Naive B cell (primary cell): ENCODE measurements around the gene GNA12. TPM values are rescaled to one million over a fixed set of nuclear protein-coding genes. Genes with fewer than 3 reads are reported as not detected.
"Not testable (repeated sequence)": the region's sequence is repeated elsewhere in the genome, so short reads cannot be mapped to it uniquely, and the experiment has no call there.

Source experiments
- ATAC-seq, 2 donors: fragments of 150-1000 bp; cut with Tn5 transposase; 2 replicates each; pipeline ENCODE4 v1.10.0; 2021; ENCODE audit warnings: low read depth in 2 of 2, mild to moderate bottlenecking in 2 of 2, moderate library complexity in 2 of 2
- DNase-seq: peaks from one replicate; pipeline ENCODE4 v3.0.0; 2022
- H3K27ac Mint-ChIP-seq, 6 donors: one replicate each; pipeline ENCODE4 v1.8.0; 2020 to 2022; ENCODE audit warnings: mild to moderate bottlenecking in 6 of 6, mixed read lengths in 6 of 6, moderate library complexity in 5 of 6, inconsistent platforms in 2 of 6
- H3K27me3 Mint-ChIP-seq, 3 donors: one replicate each; pipeline ENCODE4 v1.8.0; 2021 to 2022; ENCODE audit warnings: mixed read lengths in 3 of 3, mild to moderate bottlenecking in 1 of 3
- H3K36me3 Mint-ChIP-seq, 2 donors: one replicate each; pipeline ENCODE4 v1.8.0; 2020 to 2022; ENCODE audit warnings: mixed read lengths in 2 of 2, inconsistent platforms in 1 of 2, mild to moderate bottlenecking in 1 of 2
- H3K4me1 Mint-ChIP-seq, 3 donors: one replicate each; pipeline ENCODE4 v1.8.0; 2020 to 2022; ENCODE audit warnings: mixed read lengths in 3 of 3, inconsistent platforms in 1 of 3, mild to moderate bottlenecking in 1 of 3, moderate library complexity in 1 of 3
- H3K4me3 Mint-ChIP-seq, 8 donors: one replicate each; pipeline ENCODE4 v1.8.0; 2020 to 2022; ENCODE audit warnings: mild to moderate bottlenecking in 8 of 8, mixed read lengths in 8 of 8, moderate library complexity in 8 of 8, inconsistent platforms in 2 of 8
- H3K9me3 Mint-ChIP-seq, 7 donors: one replicate each; pipeline ENCODE4 v1.8.0; 2020 to 2022; ENCODE audit warnings: mixed read lengths in 7 of 7, mild to moderate bottlenecking in 5 of 7, inconsistent platforms in 2 of 7, moderate library complexity in 1 of 7
- polyA plus RNA-seq, 6 donors: library from polyadenylated mRNA; unstranded; fragments of 300-500 nt; fragmentation: Illumina TruSeq; gene quantifications; one replicate each; pipeline ENCODE4 v1.2.3, GENCODE V29; 2021; ENCODE audit warnings: low read depth in 6 of 6

The GNA12 gene
- polyA plus RNA-seq, 6 donors from 2014 or later: 26.6 to 43.8 (median 34.8) TPM

- DNase-seq: no peak
- ATAC-seq: no peak
- Mint-ChIP-seq H3K36me3 (peaks cover 24 to 25% of the 10 kb centered on the region in 2 donors), H3K4me1 (peaks cover 42 to 66% (median 55%) of the 10 kb centered on the region in 3 donors), H3K4me3 (peak overlapping the region in 5 of 8 donors; percentile 17 to 67 (median 55)), H3K9me3 (no peaks in the 10 kb centered on the region), H3K27me3 (no peaks in the 10 kb centered on the region), H3K27ac (peak overlapping the region in 5 of 6 donors; percentile 20 to 91 (median 80))
Observed at GRCh38 chr7:2732959-2733584, 111.0 kb downstream of the GNA12 start.

GRCh38 chr7:2732388-2732787, 111.7 kb downstream of the GNA12 start:
- Mint-ChIP-seq H3K27ac (peak overlapping the region in 3 of 6 donors; percentile 15 to 91 (median 79)), H3K27me3 (no peaks in the 10 kb centered on the region), H3K36me3 (peaks cover 25% of the 10 kb centered on the region in 2 donors), H3K4me1 (peaks cover 38 to 61% (median 54%) of the 10 kb centered on the region in 3 donors), H3K9me3 (no peaks in the 10 kb centered on the region), H3K4me3 (no peak overlapping the region)
- no peak for ATAC-seq
- no peak for DNase-seq

DNA sequence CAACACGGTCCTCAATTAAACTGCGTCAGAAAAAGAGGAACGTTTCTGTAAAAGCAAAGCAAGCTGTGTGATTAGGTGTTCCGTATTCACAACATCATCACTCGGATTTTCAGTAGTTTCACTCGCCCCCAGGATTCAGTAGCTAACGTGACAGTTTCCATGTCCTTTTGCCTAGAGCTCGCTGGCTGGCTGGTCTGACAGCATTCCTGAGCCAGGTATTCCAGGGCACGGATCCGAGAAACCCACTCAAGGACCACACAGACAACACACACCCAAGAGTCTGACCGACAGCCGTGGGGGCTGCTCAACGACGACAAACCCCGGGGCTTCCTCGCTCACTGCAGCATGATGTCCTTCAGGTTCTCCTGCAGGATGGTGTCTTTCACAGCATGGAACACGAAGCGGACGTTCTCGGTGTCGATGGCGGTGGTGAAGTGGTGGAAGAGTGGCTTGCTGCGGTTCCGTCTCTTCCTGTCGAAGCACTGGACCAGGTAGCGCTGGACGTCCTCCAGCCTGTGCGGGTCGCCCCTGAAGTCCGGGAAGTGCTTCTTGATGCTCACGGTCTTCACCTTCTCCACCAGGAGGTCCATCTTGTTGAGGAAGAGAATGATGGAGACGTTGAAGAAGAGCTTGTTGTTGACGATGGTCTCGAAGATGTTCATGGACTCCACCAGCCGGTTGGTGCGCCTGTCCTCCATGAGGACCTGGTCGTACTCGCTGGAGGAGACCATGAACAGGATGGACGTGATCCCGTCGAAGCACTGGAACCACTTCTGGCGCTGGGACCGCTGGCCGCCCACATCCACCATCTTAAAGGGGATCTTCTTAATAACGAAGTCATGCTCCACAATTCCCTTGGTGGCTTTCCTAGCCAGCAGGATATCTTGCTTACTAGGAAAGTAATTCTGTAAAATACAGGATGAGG, 113.0 kb downstream of the GNA12 start:
- Mint-ChIP-seq H3K27me3 (no peaks in the 10 kb centered on the region), H3K27ac (peak overlapping the region in 2 of 6 donors; percentile 42 to 91), H3K4me3 (peak overlapping the region in 1 of 8 donors; percentile 1), H3K4me1 (peaks cover 29 to 48% (median 45%) of the 10 kb centered on the region in 3 donors), H3K36me3 (peaks cover 25% of the 10 kb centered on the region in 2 donors), H3K9me3 (no peaks in the 10 kb centered on the region)
- ATAC-seq (no peak), DNase-seq (no peak)

DNA sequence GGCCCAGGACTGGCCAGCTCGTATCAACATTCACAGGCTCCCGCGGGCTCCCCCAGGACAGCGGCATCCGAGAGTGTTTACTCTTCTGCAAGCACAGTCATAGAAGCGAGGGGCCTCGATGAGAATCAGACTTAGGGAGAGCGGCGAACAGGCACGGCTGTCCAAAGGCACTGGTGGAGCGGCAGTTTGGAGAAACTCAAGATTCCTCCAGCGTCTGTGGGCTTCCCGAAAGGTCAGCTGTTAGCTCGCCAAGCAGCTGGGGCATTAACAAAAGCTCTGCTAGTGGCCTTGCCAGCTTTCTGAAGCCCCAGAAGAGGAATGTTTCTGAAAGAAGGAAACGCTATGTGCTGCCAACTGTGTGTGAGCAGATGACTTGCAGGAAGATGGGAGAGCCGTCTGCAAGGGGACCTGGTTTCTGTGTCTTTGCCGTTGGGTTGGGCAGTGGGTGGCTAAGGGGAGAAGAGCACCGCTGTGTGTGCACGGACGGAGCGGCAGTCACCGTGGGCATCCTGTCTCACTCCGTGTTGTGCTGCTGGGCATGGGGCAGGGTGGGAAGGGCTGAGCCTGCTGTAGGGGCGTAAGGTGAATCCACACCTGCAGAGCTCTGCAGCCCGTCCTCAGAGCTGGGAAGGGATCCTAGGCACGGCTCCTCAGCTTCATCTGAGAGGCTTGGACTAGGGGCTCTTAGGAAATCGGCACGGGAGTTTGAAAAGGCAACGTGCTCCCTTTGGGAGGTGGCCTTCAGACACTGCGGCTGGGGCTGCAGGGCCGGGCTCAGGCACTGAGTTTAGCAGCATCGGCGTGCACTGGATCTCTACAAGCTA, 114.0 kb downstream of the GNA12 start:
- H3K27ac Mint-ChIP-seq: peak overlapping the region in 4 of 6 donors; percentile 16 to 83 (median 38)
- H3K9me3 Mint-ChIP-seq: no peaks in the 10 kb centered on the region
- DNase-seq (no peak), ATAC-seq (no peak)
- H3K36me3 Mint-ChIP-seq: peaks cover 25% of the 10 kb centered on the region in 2 donors
- no peaks in the 10 kb centered on the region for H3K27me3 Mint-ChIP-seq
- no peak overlapping the region for H3K4me3 Mint-ChIP-seq
- H3K4me1 Mint-ChIP-seq: peaks cover 20 to 38% (median 35%) of the 10 kb centered on the region in 3 donors

- ATAC-seq (no peak), DNase-seq (no peak)
- peak overlapping the region in 5 of 6 donors; percentile 16 to 83 (median 49) for H3K27ac Mint-ChIP-seq
- no peaks in the 10 kb centered on the region for H3K9me3 Mint-ChIP-seq
- no peak overlapping the region for H3K4me3 Mint-ChIP-seq
- no peaks in the 10 kb centered on the region for H3K27me3 Mint-ChIP-seq
- H3K36me3 Mint-ChIP-seq: peaks cover 25% of the 10 kb centered on the region in 2 donors
- peaks cover 12 to 34% (median 26%) of the 10 kb centered on the region in 3 donors for H3K4me1 Mint-ChIP-seq
Observed at GRCh38 chr7:2729031-2729892, 114.8 kb downstream of the GNA12 start.

GRCh38 chr7:2728316-2729030, 115.6 kb downstream of the GNA12 start:
- Mint-ChIP-seq H3K9me3 (no peaks in the 10 kb centered on the region), H3K4me1 (peaks cover 5 to 26% (median 19%) of the 10 kb centered on the region in 3 donors), H3K36me3 (peaks cover 23 to 25% of the 10 kb centered on the region in 2 donors), H3K27me3 (no peaks in the 10 kb centered on the region), H3K4me3 (no peak overlapping the region), H3K27ac (peak overlapping the region in 3 of 6 donors; percentile 11 to 65 (median 49))
- DNase-seq (no peak), ATAC-seq (no peak)

DNA sequence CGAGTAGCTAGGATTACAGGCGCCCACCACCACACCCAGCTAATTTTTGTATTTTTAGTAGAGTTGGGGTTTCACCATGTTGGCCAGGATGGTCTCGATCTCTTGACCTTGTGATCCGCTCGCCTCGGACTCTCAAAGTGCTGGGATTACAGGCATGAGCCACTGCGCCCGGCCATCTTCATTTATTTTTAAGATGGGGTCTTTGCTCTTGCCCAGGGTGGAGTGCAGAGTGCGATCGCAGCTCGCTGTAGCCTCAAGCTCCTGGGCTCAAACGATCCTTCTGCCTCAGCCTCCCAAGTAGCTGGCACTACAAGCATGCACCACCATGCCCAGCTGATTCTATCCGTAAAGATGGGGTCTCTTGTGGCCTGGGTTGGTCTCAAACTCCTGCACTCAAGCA, 116.9 kb downstream of the GNA12 start:
- H3K4me1 Mint-ChIP-seq: peaks cover 4 to 13% (median 12%) of the 10 kb centered on the region in 3 donors
- H3K4me3 Mint-ChIP-seq, H3K27me3 Mint-ChIP-seq, H3K9me3 Mint-ChIP-seq, DNase-seq, ATAC-seq: not testable (repeated sequence)
- peaks cover 10 to 22% of the 10 kb centered on the region in 2 donors for H3K36me3 Mint-ChIP-seq
- H3K27ac Mint-ChIP-seq: peak overlapping the region in 2 of 6 donors; percentile 7 to 34

DNA sequence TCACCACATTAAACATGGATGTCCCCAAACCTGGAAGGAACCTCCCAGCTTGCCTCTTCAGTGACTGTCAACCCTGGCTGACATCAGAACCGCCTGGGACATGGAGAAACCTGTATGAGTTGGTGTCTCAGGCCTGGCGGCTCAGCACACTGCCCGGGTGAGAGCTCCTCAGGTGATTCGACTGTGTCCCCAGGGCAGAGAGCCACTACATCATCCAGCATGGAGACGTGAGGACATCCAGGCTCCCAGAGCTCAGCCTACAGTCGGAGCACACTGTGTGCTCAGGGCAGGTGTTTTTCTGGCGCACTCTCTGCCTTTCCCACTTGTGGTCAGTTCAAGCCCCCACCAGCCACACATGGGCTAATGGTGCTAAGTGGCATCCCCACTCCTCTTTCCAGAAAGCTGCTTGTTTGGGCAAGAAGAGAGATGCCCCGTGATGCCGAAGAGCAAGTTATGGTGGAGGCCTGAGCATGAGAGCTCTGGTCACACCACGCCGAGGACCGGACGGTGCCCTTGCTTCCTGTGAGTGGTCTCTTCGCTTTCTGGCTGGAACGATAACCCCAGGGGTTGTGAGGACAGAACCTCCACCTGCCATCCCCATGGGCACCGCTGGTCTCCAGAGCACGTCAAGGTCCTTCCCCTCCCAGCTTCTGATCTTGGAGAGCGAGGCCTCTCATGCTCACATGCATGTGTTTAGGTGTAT, 117.6 kb downstream of the GNA12 start:
- H3K4me1 Mint-ChIP-seq: peaks cover 4 to 13% (median 9%) of the 10 kb centered on the region in 3 donors
- ATAC-seq (no peak), DNase-seq (no peak)
- no peak overlapping the region for H3K4me3 Mint-ChIP-seq
- H3K27ac Mint-ChIP-seq: peak overlapping the region in 3 of 6 donors; percentile 7 to 80 (median 34)
- H3K9me3 Mint-ChIP-seq: no peaks in the 10 kb centered on the region
- H3K36me3 Mint-ChIP-seq: peaks cover 9 to 14% of the 10 kb centered on the region in 2 donors
- no peaks in the 10 kb centered on the region for H3K27me3 Mint-ChIP-seq

DNA sequence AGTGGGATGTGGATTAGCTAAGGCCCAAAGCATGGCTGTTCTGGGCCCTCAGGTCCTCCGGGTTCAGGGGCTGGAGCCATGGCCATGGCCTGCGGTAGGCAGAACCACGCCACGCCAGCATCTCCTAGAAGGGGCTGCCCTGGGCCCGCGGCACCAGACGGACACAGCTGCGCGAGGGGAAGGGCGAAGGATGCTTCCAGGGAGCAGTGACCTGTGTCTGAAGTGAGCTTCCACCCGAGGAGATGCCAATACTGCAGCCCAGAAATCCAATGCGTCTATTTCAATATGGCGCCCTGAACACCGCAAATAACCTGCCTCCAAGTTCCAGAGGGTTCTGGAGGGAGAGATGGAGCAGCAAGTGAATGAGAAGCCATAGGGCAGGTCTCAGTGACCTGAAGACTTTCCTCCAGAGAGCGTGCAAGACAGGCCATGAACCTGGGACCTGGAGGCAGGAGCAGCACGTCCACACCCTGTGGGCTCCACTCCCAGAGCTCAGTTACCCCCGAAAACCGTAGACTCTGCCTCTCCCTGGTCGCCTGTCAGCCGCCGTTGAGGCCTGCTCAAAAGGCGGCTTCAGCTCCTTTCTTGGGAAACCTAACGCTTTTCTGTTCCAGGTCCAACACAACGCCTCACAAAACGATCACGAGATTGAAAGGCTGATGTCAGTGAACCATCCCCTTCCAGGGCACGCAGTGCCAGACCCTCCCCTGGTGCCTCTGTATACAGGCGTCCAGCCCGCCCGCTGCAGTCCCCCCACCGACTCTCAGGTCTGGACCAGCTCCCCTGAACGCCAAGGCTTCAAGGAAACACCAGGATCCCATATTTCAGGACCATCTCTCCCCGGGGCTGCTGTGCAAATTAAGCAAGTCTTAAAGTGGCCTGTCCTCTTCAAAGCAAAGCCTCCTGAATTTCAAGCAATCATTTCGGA, 118.7 kb downstream of the GNA12 start:
- no peak for DNase-seq
- H3K27ac Mint-ChIP-seq: peak overlapping the region in 3 of 6 donors; percentile 59 to 74 (median 63)
- H3K4me3 Mint-ChIP-seq: no peak overlapping the region

DNA sequence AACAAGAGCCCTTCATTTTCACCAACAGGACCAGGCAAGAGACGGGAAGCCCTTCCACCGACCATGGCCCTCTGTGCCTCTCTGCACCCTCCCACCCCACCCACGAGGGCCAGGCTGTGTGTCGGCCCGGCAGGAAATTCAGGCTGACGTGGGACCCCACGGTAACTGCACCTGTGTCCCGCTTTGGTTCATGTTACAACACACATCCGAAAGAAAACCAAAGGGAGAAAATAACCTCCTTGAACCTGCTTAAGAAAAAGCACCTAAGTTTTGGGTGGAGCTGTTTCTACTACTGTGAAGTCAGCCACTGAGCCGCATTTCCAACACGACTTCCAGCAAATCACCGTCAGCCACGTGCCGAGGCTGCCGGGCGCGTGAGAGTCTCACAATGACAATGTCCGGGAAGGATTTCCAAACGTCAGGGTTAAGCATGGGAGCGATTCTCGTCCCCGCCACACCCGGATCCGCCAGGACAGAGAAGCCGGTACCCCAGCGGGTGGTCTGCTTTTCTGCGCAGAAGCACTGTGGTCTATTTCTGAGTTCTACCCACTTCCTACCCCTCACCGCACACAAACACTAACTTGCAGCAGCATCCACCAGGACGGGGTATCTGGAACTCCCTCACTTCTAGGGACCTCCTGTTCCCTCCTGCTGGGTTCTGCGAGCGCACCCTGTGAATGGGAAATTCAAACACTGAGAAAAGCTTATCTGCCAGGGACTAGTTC, 119.5 kb downstream of the GNA12 start:
- ATAC-seq (peak in 1 of 2 donors; percentile 24), DNase-seq (no peak)
- H3K27me3 Mint-ChIP-seq: no peaks in the 10 kb centered on the region
- H3K9me3 Mint-ChIP-seq: no peaks in the 10 kb centered on the region
- H3K27ac Mint-ChIP-seq: peak overlapping the region in 4 of 6 donors; percentile 23 to 83 (median 63)
- H3K4me3 Mint-ChIP-seq: no peak overlapping the region
- H3K36me3 Mint-ChIP-seq: peaks cover 0 to 11% of the 10 kb centered on the region in 2 donors
- peaks cover 10 to 23% (median 12%) of the 10 kb centered on the region in 3 donors for H3K4me1 Mint-ChIP-seq

More for the DNA sequence above, 118.7 kb downstream of the GNA12 start:
- no peaks in the 10 kb centered on the region for H3K27me3 Mint-ChIP-seq
- H3K9me3 Mint-ChIP-seq: no peaks in the 10 kb centered on the region
- peaks cover 8 to 11% of the 10 kb centered on the region in 2 donors for H3K36me3 Mint-ChIP-seq
- no peak for ATAC-seq
- peaks cover 10 to 20% (median 18%) of the 10 kb centered on the region in 3 donors for H3K4me1 Mint-ChIP-seq
